Measurements from ENCODE around the gene GARRE1.
"Not testable (repeated sequence)": the region's sequence is repeated elsewhere in the genome, so short reads cannot be mapped to it uniquely, and the experiment has no call there.

Gene GARRE1

DNA sequence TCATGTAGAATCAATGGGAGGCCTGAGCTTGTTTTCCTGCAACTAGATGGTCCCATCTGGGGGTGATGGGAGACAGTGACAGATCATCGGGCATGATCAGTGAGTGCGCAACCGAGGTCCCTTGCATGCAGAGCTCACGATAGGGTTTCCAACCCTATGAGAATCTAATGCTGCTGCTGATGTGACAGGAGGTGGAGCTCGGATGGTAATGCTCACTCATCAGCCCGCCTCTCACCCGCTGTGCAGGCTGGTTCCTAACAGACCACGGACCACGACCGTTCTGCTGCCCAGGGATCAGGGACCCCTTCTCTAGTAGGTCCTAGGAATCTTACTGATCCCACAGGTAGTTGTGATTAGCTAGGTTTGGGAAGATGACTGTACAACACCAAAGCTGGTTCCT, 23.5 kb upstream of the GARRE1 start:
- DNase-seq (ENCODE audit: insufficient read length, low spot score) (no peak), FAIRE-seq (no peak)
- no peak for TF ChIP-seq POLR2AphosphoS5 (IDR thresholded peaks at IDR 0.05; ENCODE audit: low read depth, low read length)
- no peak for TF ChIP-seq POLR2A (IDR thresholded peaks at IDR 0.05; ENCODE audit: low read depth, low read length)
- no peak for TF ChIP-seq TAF1 (IDR thresholded peaks at IDR 0.05; ENCODE audit: low read depth, low read length)
- TF ChIP-seq PAX5 (IDR thresholded peaks at IDR 0.05; ENCODE audit: insufficient read depth, low read length, severe bottlenecking) = no peak
- no peak for TF ChIP-seq SPI1 (IDR thresholded peaks at IDR 0.05; ENCODE audit: low read depth, low read length)
- TF ChIP-seq POU2F2 (IDR thresholded peaks at IDR 0.05; ENCODE audit: low read depth, low read length) = no peak

DNA sequence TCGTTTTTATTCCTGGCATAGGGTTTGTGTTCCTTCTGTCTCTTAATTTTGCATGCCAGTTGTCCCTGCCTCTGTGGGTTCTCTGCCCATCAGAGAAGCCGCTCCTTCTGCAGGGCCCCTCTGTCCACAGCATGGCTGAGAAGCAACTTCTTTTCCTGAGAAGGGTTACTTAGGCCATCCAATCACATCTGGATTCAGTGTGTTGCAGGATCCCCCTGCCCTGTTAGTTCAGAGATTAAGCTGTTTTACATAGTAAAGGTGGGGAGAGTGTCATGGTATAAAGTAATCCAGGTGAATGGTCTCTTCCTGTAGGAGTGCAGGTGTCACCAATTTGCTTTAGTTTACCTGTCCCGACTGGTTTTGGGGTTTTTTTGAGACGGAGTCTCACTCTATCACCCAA, 22.9 kb upstream of the GARRE1 start:
- TF ChIP-seq POU2F2 (IDR thresholded peaks at IDR 0.05; ENCODE audit: low read depth, low read length) (no peak), PAX5 (IDR thresholded peaks at IDR 0.05; ENCODE audit: insufficient read depth, low read length, severe bottlenecking) (no peak), POLR2A (IDR thresholded peaks at IDR 0.05; ENCODE audit: low read depth, low read length) (no peak), TAF1 (IDR thresholded peaks at IDR 0.05; ENCODE audit: low read depth, low read length) (no peak), POLR2AphosphoS5 (IDR thresholded peaks at IDR 0.05; ENCODE audit: low read depth, low read length) (no peak), SPI1 (IDR thresholded peaks at IDR 0.05; ENCODE audit: low read depth, low read length) (no peak)
- no peak for DNase-seq (ENCODE audit: insufficient read length, low spot score)
- no peak for FAIRE-seq

DNA sequence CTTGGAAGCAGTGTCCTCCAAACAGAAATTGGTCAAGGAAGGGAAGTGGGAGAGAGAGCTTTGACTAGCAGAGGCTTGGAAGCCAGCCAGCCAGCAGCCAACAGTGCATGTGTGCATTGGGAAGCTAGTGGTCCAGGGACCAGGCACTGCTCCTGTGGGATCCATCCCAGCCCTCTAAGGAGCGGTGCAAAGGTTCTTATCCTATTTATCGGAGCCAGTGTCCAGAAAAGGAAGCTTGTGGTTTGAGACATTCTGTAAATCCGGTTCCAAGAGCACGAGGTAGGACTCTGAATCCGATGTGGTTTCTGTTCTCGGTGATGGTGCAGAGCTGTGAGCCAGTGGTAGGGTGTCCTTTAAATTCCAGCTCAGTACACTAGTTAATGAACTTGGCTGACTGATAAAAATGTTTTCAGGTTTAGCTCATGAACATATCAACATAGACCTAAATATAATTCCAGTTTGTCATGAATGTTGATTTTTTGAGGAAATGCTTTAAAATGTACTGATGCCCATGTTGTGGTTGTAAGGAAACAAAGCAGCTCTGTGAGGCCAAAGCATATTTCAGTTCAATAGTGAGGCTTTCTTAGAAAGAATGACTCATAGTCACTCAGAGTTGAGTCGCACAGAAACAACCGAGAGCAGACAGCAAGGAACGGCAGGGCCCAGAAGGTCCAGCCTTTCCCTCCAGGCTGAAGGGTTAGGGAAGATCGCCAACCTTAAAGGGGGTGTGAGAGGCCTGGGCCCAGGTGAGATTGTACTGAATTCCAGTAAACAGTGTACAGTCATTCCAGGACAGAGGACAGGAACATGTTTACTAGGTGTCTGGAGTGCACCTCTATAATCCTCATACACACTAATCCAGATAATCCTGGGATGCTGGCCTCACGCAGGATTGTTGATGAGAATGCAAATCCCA, 21.5 kb upstream of the GARRE1 start:
- DNase-seq (ENCODE audit: insufficient read length, low spot score) (no peak), FAIRE-seq (peak; percentile 47)
- TF ChIP-seq POLR2A (IDR thresholded peaks at IDR 0.05; ENCODE audit: low read depth, low read length) (no peak), TAF1 (IDR thresholded peaks at IDR 0.05; ENCODE audit: low read depth, low read length) (no peak), SPI1 (IDR thresholded peaks at IDR 0.05; ENCODE audit: low read depth, low read length) (peak; percentile 67), PAX5 (IDR thresholded peaks at IDR 0.05; ENCODE audit: insufficient read depth, low read length, severe bottlenecking) (no peak), POU2F2 (IDR thresholded peaks at IDR 0.05; ENCODE audit: low read depth, low read length) (no peak), POLR2AphosphoS5 (IDR thresholded peaks at IDR 0.05; ENCODE audit: low read depth, low read length) (no peak; the same call in 1 of the 2 replicates)

DNA sequence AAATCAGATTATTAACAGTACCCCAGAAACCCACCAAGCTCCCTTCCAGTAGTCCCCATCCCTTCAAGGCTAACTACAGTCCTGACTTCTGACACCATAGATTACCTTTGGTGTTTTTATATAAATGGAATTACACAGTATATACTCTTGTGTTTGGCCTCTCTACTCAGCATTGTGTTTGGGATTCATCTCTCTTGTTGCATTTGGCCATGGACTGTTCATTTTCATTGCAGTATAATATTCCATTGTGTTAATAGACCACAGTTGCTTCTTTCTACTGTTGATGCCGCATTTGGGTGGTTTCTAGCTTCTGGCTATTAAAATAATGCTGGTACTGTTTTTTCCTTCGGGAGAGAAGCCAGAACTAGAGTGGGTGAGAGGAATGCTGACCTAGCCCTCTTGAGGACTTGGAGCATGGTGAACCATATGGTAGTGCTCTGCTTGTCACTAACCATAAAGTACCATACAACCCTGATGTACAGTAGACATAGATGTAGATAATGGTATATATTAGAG, 18.9 kb upstream of the GARRE1 start:
- no peak for FAIRE-seq
- TF ChIP-seq SPI1 (IDR thresholded peaks at IDR 0.05; ENCODE audit: low read depth, low read length) (no peak), POLR2AphosphoS5 (IDR thresholded peaks at IDR 0.05; ENCODE audit: low read depth, low read length) (no peak), POU2F2 (IDR thresholded peaks at IDR 0.05; ENCODE audit: low read depth, low read length) (no peak), PAX5 (IDR thresholded peaks at IDR 0.05; ENCODE audit: insufficient read depth, low read length, severe bottlenecking) (no peak), POLR2A (IDR thresholded peaks at IDR 0.05; ENCODE audit: low read depth, low read length) (no peak), TAF1 (IDR thresholded peaks at IDR 0.05; ENCODE audit: low read depth, low read length) (no peak)
- no peak for DNase-seq (ENCODE audit: insufficient read length, low spot score)

DNA sequence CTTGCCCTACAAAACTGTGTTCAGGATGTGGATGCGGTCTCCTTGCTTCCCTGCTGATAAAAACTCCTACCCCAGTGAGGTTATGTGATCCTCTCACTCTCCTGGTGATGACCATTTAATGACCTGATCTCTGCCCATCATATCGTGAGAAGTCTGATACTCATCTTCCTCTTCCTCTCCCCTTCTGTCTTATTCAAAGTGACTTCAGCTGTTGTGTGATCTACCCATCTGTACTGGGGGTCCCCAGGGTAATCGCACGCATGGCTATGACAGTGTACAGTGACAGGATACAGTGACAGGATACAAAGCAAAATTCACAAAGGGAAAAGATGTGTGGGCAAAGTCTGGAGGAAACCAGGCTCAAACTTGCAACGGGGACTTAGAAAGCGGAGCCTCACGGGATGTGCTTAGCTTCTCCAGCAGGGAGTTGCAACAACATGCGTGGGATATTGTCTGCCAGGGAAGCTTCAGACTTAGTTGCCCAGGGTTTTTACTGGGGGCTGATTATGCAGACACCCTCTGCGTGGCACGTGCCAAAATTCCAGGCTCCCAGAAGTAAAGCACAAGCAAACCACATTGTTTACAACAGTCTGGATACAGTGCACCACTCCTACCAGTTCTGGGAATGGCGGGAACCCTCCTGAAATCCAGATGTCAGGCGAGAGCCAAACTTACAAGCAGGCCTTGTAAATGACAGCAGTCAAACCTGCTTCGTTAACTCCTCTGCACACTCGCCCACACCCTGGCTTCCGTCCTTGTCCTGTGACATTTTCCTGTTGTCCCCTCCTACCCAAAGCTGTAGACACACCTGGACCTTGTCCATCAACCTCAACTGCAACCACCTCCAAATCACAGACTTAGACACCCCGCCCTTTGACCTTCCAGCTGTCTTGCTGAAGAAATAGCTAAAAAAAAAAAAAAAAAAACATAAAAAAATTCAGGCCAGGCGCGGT, 18.0 kb upstream of the GARRE1 start:
- no peak for FAIRE-seq
- no peak for TF ChIP-seq POLR2AphosphoS5 (IDR thresholded peaks at IDR 0.05; ENCODE audit: low read depth, low read length)
- TF ChIP-seq TAF1 (IDR thresholded peaks at IDR 0.05; ENCODE audit: low read depth, low read length) = no peak
- TF ChIP-seq SPI1 (IDR thresholded peaks at IDR 0.05; ENCODE audit: low read depth, low read length) = no peak
- no peak for TF ChIP-seq POLR2A (IDR thresholded peaks at IDR 0.05; ENCODE audit: low read depth, low read length)
- TF ChIP-seq POU2F2 (IDR thresholded peaks at IDR 0.05; ENCODE audit: low read depth, low read length) = no peak
- no peak for TF ChIP-seq PAX5 (IDR thresholded peaks at IDR 0.05; ENCODE audit: insufficient read depth, low read length, severe bottlenecking)
- no peak for DNase-seq (ENCODE audit: insufficient read length, low spot score)

DNA sequence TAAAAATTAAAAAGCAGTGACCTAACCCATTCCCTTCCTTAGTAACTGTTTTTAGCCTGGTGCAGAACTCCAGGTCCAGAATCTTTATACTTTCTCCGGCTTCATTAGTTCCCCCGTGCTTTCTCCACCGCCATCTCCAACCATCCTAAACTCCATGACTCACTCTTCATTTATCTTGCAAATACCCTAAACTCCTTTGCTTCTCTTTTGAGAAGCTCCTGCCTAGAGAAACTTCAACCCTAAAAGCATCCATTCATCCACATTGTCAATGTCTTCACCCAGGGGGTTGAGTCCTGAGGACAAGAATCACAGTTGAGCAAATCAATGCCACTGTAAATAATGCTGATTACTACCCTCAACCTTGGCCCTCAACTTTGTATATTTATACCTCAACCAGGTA, 17.1 kb upstream of the GARRE1 start:
- no peak for DNase-seq (ENCODE audit: insufficient read length, low spot score)
- TF ChIP-seq POU2F2 (IDR thresholded peaks at IDR 0.05; ENCODE audit: low read depth, low read length) = no peak
- TF ChIP-seq PAX5 (IDR thresholded peaks at IDR 0.05; ENCODE audit: insufficient read depth, low read length, severe bottlenecking) = no peak
- TF ChIP-seq SPI1 (IDR thresholded peaks at IDR 0.05; ENCODE audit: low read depth, low read length) = no peak
- TF ChIP-seq TAF1 (IDR thresholded peaks at IDR 0.05; ENCODE audit: low read depth, low read length) = no peak
- no peak for TF ChIP-seq POLR2A (IDR thresholded peaks at IDR 0.05; ENCODE audit: low read depth, low read length)
- no peak for TF ChIP-seq POLR2AphosphoS5 (IDR thresholded peaks at IDR 0.05; ENCODE audit: low read depth, low read length)
- FAIRE-seq = no peak

DNA sequence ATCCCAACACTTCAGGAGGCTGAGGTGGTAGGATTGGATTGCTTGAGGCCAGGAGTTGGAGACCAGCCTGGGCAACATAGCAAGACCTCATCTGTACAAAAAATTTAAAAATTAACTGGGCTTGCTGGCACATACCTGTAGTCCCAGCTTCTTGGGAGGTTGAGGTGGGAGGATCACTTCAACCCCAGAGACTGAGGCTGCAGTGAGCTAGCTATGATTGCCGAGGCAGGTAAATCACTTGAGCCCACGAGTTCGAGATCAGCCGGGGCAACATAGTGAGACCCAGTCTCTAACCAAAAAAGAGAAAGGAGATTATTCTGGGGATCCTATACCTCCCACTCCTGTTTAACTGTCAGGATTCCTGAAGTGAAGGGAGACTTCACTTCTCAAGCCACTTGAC, 16.4 kb upstream of the GARRE1 start:
- DNase-seq (ENCODE audit: insufficient read length, low spot score) (no peak), FAIRE-seq (no peak)
- TF ChIP-seq POLR2AphosphoS5 (IDR thresholded peaks at IDR 0.05; ENCODE audit: low read depth, low read length) (no peak), POLR2A (IDR thresholded peaks at IDR 0.05; ENCODE audit: low read depth, low read length) (no peak), POU2F2 (IDR thresholded peaks at IDR 0.05; ENCODE audit: low read depth, low read length) (no peak), TAF1 (IDR thresholded peaks at IDR 0.05; ENCODE audit: low read depth, low read length) (no peak), PAX5 (IDR thresholded peaks at IDR 0.05; ENCODE audit: insufficient read depth, low read length, severe bottlenecking) (no peak), SPI1 (IDR thresholded peaks at IDR 0.05; ENCODE audit: low read depth, low read length) (no peak)

DNA sequence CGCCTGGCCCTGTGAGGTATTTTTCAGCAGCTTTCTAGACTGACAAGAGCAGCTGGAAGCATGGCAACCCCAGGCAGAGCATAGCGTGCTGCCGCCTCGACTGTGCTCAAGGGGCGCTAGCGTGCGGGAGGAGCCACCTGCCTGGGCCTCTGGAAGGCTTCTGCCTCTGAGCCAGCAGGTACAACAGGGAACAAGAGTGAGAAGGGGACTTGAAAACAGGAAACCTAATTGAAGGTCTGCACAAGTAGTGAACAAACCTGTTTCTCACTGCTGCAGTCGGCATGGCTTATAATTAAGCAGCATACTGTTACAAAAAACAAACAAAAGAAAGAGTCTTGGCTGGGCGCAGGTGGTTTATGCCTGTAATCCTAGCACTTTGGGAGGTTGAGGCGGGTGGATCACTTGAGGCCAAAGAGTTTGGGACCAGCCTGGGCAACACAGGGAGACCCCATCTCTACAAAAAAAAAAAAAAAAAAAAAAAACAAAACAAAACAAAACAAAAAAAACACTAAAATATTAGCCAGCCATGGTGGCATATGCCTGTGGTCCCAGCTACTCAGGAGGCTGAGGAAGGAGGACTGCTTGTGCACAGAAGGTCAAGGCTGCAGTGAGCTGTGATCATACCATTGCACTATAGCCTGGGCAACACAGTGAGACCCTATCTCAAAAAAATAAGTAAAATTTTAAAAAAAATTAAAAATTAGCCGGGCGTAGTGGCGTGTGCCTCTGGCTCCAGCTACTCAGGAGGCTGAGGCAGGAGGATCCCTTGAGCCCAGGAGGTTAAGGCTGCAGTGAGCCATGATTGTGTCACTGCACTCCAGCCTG, 12.6 kb upstream of the GARRE1 start:
- FAIRE-seq (no peak), DNase-seq (ENCODE audit: insufficient read length, low spot score) (no peak)
- TF ChIP-seq POLR2AphosphoS5 (IDR thresholded peaks at IDR 0.05; ENCODE audit: low read depth, low read length) = no peak
- TF ChIP-seq TAF1 (IDR thresholded peaks at IDR 0.05; ENCODE audit: low read depth, low read length) = no peak
- no peak for TF ChIP-seq PAX5 (IDR thresholded peaks at IDR 0.05; ENCODE audit: insufficient read depth, low read length, severe bottlenecking)
- no peak for TF ChIP-seq SPI1 (IDR thresholded peaks at IDR 0.05; ENCODE audit: low read depth, low read length)
- no peak for TF ChIP-seq POLR2A (IDR thresholded peaks at IDR 0.05; ENCODE audit: low read depth, low read length)
- no peak for TF ChIP-seq POU2F2 (IDR thresholded peaks at IDR 0.05; ENCODE audit: low read depth, low read length)

DNA sequence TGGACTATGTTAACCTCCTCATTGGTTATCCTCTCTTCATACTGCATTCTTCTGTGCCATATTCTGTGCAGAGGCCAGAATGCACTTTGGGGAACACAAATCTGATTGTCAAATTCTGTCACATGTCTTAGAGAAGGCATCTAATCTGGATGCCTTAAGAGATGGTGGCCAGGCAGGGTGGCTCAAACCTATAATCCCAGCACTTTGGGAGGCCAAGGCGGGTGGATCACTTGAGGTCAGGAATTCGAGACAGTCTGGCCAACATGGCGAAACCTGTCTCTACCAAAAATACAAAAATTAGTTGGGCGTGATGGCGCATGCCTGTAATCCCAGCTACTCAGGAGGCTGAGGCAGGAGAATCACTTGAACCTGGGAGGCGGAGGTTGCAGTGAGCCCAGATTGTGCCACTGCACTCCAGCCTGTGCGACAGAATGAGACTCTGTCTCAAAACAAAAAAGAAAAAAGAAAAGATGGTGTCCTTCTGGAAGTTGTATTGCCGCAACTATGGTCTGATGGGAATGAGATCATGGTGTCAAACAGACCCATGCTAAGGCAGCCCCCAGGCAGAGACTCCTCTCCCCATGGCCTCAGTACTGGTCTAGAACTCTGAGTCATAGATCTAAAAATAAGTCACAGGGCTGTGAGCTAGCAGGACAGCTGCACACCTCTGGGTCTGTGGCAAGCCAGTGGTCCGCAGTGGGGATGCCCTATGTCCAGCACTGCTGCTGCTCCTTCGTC, 11.0 kb upstream of the GARRE1 start:
- not testable (repeated sequence) for FAIRE-seq; DNase-seq (ENCODE audit: insufficient read length, low spot score)

Data from GM12891 (cell line).